HepG2 (cell line): ENCODE data around the gene PGS1.

Experiments
- CREM ChIP-seq, 2 experiments: sonication (generic) in 1 of 2; formaldehyde crosslinking in 1 of 2; IDR thresholded peaks; 2 replicates each; pipeline versions ENCODE4 v1.4.0 to v1.6.1; 2016 to 2020; ENCODE audit warnings: antibody characterized with exemption in 1 of 2, mild to moderate bottlenecking in 1 of 2, missing genetic modification reagents in 1 of 2
- EZH2 ChIP-seq: conservative IDR thresholded peaks from 2 replicates; pipeline ENCODE4 v1.6.1; 2012; ENCODE audit warnings: mild to moderate bottlenecking, low read depth, low read length, moderate library complexity
- NCOA2 ChIP-seq: sonication (generic); formaldehyde crosslinking; IDR thresholded peaks from 2 replicates; pipeline ENCODE4 v1.8.0; 2022; ENCODE audit warnings: inconsistent platforms
- ZNF264 ChIP-seq: sonication (generic); formaldehyde crosslinking; IDR thresholded peaks from 2 replicates; pipeline ENCODE4 v1.4.0; 2020; ENCODE audit warnings: missing genetic modification reagents
- TF ChIP-seq, protein P1 (sequence below): sonication (generic); formaldehyde crosslinking; IDR thresholded peaks from 2 replicates; pipeline ENCODE4 v1.5.0; 2020; ENCODE audit warnings: missing genetic modification reagents

DNA sequence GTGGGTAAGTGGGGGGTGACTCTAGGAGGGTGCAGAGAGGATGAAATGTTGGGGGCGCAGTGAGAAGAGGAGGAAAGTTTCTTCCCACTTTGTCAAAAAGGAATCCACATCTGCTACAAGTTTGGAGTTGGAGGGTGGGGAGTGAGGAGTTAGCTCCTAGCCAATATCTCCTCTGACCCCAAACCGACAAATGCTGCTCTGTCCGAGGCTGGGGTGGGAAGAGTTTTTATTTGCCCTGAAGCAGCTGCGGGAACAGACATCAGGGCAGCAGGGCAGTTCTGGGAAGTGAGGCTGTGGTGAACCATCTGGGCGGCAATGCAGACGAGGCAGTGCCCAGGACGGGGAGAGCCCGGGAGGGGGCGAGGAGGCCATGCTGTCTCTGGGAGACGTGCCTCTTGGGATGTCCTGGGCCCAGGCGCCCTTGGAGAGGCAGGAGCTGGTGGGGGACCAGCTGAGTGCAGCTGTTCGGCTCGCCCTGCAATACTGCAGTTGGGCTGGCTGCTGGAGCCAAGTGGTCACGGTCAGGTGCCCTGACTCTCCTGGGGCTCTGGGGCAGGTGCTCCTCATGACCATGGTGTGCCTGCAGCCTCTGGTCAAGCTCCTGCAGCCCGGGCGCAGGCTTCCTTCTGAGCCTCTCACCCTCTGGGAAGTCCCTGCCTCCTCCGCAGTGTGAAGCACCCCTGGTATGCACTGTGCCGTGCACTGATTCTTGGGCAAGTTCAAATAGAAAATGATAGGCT is 12.2 kb upstream of the PGS1 start:
- TF ChIP-seq ZNF264 (CRISPR knock-in tag) (no peak), EZH2 (no peak; the same call in 1 of the 2 replicates), NCOA2 (CRISPR knock-in tag) (no peak), CREM (IDR thresholded peaks at IDR 0.05) (no peak), CREM (CRISPR knock-in tag; IDR thresholded peaks at IDR 0.05) (no peak)
- TF ChIP-seq, protein P1, sequence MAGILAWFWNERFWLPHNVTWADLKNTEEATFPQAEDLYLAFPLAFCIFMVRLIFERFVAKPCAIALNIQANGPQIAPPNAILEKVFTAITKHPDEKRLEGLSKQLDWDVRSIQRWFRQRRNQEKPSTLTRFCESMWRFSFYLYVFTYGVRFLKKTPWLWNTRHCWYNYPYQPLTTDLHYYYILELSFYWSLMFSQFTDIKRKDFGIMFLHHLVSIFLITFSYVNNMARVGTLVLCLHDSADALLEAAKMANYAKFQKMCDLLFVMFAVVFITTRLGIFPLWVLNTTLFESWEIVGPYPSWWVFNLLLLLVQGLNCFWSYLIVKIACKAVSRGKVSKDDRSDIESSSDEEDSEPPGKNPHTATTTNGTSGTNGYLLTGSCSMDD (CRISPR knock-in tag) = no peak
